Skeletal muscle tissue (tissue), 4 donors: ENCODE measurements around the gene ANTXR1. TPM values are rescaled to one million over a fixed set of nuclear protein-coding genes. Genes with fewer than 3 reads are reported as not detected.

Source experiments
- H3K27ac ChIP-seq: one replicate; pipeline ENCODE4 v1.7.0; 2013; ENCODE audit warnings: mild to moderate bottlenecking, low read depth, low read length, inconsistent platforms
- H3K27me3 ChIP-seq, 3 donors: one replicate each; pipeline ENCODE4 v1.7.0; 2013; ENCODE audit warnings: low read length in 3 of 3; ENCODE audit not compliant: control insufficient read depth in 3 of 3, insufficient read depth in 3 of 3
- H3K36me3 ChIP-seq, 3 donors: one replicate each; pipeline ENCODE4 v1.7.0; 2013; ENCODE audit warnings: low read length in 3 of 3; ENCODE audit not compliant: control insufficient read depth in 3 of 3, insufficient read depth in 3 of 3
- H3K4me1 ChIP-seq, 3 donors: one replicate each; pipeline ENCODE4 v1.7.0; 2013; ENCODE audit warnings: low read length in 3 of 3, mild to moderate bottlenecking in 3 of 3; ENCODE audit not compliant: control insufficient read depth in 3 of 3, insufficient read depth in 3 of 3
- H3K4me3 ChIP-seq, 3 donors: one replicate each; pipeline ENCODE4 v1.7.0; 2013; ENCODE audit warnings: low read length in 3 of 3
- H3K9ac ChIP-seq, 3 donors: one replicate each; pipeline ENCODE4 v1.7.0; 2013; ENCODE audit warnings: low read length in 3 of 3, mild to moderate bottlenecking in 3 of 3, moderate library complexity in 2 of 3, low read depth in 1 of 3
- H3K9me3 ChIP-seq, 3 donors: one replicate each; pipeline ENCODE4 v1.7.0; 2013; ENCODE audit warnings: low read length in 3 of 3; ENCODE audit not compliant: control insufficient read depth in 3 of 3
- total RNA-seq: library from RNA; depleted of rRNA; stranded (reverse); fragments of >200 nt; gene quantifications from one replicate; pipeline ENCODE4 v1.2.3, GENCODE V29; 2014
- donor health status: Osteomylitis.

ANTXR1 gene
- total RNA-seq, 1 donor from 2014 or later = 86.6 TPM

GRCh38 chr2:68977453-68977852, 35.5 kb upstream of the ANTXR1 start:
- Histone ChIP-seq H3K27ac (no peak overlapping the region), H3K9ac (no peak overlapping the region), H3K4me3 (no peak overlapping the region), H3K27me3 (peaks cover 0 to 5% (median 3%) of the 10 kb centered on the region in 3 donors), H3K9me3 (no peaks in the 10 kb centered on the region), H3K4me1 (no peaks in the 10 kb centered on the region), H3K36me3 (no peaks in the 10 kb centered on the region)

DNA sequence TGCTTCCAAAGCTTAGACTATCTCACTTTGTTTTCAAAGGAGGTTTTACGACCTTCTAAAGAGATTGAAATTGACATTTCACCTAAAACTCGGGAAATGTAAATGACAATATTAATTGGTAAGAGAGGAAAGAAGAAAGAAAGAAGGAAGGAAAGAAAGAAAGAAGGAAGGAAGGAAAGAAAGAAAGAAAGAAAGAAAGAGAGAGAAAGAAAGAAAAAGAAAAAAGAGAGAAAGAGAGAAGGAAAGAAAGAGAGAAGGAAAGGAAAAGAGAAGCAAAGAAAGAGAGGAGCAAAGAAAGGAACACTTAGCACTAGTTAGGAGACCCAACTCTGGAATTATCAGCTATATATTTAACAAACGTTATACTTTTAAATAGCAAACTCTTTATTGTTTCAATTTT, 34.9 kb upstream of the ANTXR1 start:
- Histone ChIP-seq H3K4me3 (no peak overlapping the region), H3K36me3 (no peaks in the 10 kb centered on the region), H3K4me1 (no peaks in the 10 kb centered on the region), H3K9ac (no peak overlapping the region), H3K9me3 (no peaks in the 10 kb centered on the region), H3K27me3 (peaks cover 0 to 5% (median 3%) of the 10 kb centered on the region in 3 donors), H3K27ac (no peak overlapping the region)

DNA sequence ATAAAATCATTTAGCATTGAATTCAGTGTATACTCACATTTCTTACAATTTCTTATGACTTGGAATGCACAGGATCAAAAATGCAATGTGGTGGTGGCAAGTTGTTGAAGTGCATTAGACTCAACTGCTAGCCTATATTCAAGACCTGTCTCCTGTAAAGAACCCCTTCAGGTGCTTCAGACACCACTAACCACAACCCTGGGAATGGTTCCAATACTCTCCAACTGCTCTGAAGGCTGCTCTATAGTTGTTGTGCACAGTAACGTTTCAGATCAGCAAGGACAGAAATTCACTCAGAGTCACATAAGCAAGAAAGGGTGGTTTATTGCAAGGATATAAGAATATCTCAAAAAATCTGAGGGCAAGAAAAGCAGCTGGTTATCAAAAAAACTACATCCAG, 32.0 kb upstream of the ANTXR1 start:
- Histone ChIP-seq H3K9ac (no peak overlapping the region), H3K4me3 (no peak overlapping the region), H3K27ac (no peak overlapping the region), H3K36me3 (no peaks in the 10 kb centered on the region), H3K27me3 (peaks cover 0 to 5% (median 0%) of the 10 kb centered on the region in 3 donors), H3K9me3 (no peaks in the 10 kb centered on the region), H3K4me1 (no peaks in the 10 kb centered on the region)

DNA sequence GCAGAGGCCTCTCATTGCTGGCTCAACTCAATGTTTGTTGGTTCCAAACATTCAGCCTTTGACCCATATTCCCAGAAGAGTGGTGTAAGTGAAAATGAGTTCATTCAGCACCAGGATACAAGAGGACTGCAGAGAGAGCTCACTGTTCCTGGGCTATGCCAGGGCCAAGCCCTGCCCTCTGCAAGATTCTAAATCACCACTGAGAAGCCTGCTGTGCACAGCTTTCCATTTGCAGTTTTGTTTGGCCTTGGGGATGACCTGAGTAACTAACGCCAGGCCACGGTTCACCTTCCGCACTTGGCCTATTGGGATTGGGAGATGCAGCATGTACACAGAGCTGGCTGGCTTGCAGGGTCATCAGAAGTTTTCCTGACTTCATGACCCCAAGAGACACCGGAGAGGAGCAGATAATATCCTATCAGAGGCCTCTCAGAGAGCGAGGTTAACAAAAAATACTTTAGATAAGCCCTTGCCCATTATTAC, 25.9 kb upstream of the ANTXR1 start:
- Histone ChIP-seq H3K4me3 (no peak overlapping the region), H3K4me1 (no peaks in the 10 kb centered on the region)

DNA sequence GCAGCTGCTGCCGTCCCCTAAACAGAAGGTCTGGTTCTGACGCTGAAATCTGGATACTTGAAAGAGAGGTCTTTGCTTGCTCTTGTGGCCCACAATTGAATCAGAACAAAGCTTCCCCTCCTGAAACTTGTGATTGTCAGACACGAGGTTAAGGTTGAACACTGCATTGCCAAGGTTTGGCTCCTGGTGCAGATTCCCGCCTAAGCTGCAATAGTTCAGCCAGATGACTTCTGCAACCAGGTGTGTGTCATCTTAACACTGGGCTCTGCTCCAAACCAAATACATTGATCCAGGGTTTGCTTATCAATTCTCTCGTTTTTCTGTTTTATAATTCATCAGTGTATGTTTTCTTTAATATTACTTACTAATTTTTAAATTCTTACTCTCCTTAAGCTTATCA, 23.9 kb upstream of the ANTXR1 start:
- Histone ChIP-seq H3K4me1 (no peaks in the 10 kb centered on the region), H3K4me3 (no peak overlapping the region), H3K27ac (no peak overlapping the region), H3K9me3 (no peaks in the 10 kb centered on the region), H3K36me3 (no peaks in the 10 kb centered on the region), H3K9ac (no peak overlapping the region), H3K27me3 (no peaks in the 10 kb centered on the region)

More for the DNA sequence above, 25.9 kb upstream of the ANTXR1 start:
- Histone ChIP-seq H3K36me3 (no peaks in the 10 kb centered on the region), H3K9ac (no peak overlapping the region), H3K9me3 (no peaks in the 10 kb centered on the region), H3K27me3 (no peaks in the 10 kb centered on the region), H3K27ac (no peak overlapping the region)

GRCh38 chr2:68992341-68992740, 20.6 kb upstream of the ANTXR1 start:
- Histone ChIP-seq H3K9ac (no peak overlapping the region), H3K4me3 (no peak overlapping the region), H3K4me1 (peaks cover 0 to 3% (median 0%) of the 10 kb centered on the region in 3 donors), H3K27ac (no peak overlapping the region), H3K36me3 (no peaks in the 10 kb centered on the region), H3K9me3 (no peaks in the 10 kb centered on the region), H3K27me3 (no peaks in the 10 kb centered on the region)

DNA sequence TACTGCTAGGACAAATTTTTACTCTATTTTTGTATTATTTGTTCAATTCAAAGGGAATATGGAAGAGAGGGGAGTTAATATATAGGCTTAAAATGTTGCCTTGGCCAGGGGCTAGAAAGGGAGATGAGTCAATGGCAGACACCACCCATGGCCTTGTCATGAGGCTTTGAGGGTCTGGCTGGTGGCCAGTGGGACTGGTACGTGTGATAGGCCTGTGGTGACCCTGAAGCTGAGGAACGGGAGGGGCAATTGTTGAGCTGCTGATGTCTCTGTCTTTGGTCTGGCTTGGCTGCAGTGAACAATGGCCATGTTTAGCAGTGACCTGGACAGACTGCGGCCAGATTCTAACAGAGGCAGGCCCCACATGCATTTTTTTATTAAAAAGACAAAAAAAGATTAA, 20.0 kb upstream of the ANTXR1 start:
- Histone ChIP-seq H3K36me3 (no peaks in the 10 kb centered on the region), H3K4me3 (no peak overlapping the region), H3K9me3 (no peaks in the 10 kb centered on the region), H3K9ac (no peak overlapping the region), H3K27me3 (no peaks in the 10 kb centered on the region), H3K4me1 (peaks cover 0 to 3% (median 0%) of the 10 kb centered on the region in 3 donors), H3K27ac (no peak overlapping the region)

DNA sequence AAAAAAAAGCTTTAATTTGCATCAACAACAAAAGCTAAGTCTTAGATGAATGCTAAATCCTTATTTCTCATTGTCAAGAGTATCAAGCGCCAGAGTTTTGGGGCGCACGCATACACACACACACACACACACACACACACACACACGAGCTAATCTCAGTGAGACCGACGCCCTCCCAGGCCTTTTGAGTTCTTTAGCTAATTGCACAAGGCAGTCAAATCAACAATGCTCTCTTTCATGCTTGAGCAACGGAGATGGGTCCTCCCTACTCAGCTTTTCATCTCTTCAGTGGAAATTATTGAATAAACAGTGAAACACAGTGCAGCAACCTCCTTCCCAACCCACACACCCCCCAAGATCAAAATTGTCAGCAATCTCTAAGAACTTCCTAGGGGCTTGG, 19.3 kb upstream of the ANTXR1 start:
- Histone ChIP-seq H3K9me3 (no peaks in the 10 kb centered on the region), H3K36me3 (no peaks in the 10 kb centered on the region), H3K27ac (no peak overlapping the region), H3K9ac (no peak overlapping the region), H3K4me1 (peaks cover 0 to 3% (median 0%) of the 10 kb centered on the region in 3 donors), H3K27me3 (no peaks in the 10 kb centered on the region), H3K4me3 (no peak overlapping the region)

GRCh38 chr2:68994864-68995263, 18.1 kb upstream of the ANTXR1 start:
- no peaks in the 10 kb centered on the region for H3K9me3 ChIP-seq
- H3K36me3 ChIP-seq = no peaks in the 10 kb centered on the region
- H3K4me3 ChIP-seq = no peak overlapping the region
- no peaks in the 10 kb centered on the region for H3K27me3 ChIP-seq
- H3K27ac ChIP-seq = no peak overlapping the region
- H3K9ac ChIP-seq = no peak overlapping the region
- H3K4me1 ChIP-seq = peaks cover 0 to 3% (median 0%) of the 10 kb centered on the region in 3 donors

DNA sequence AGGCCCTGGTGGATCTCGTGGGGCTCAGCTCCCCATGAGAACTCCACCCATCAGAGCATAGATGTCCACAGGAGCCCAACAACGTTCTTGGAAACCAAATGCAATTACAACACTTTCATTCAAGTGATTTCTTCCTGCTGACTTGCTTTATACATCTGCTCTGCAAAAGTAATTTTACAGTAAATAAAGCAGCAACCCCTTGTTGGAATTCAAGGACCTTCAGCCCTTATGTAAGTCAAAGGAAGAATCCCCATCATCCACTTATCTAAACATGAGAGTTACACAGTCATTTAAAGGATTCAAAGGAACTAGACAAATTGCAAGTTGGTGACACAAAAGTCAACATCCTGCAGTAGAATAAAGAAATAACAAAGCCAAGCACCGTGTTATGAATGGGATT, 17.1 kb upstream of the ANTXR1 start:
- peaks cover 0 to 3% (median 0%) of the 10 kb centered on the region in 3 donors for H3K4me1 ChIP-seq
- no peaks in the 10 kb centered on the region for H3K36me3 ChIP-seq
- no peaks in the 10 kb centered on the region for H3K9me3 ChIP-seq
- H3K4me3 ChIP-seq = no peak overlapping the region
- no peak overlapping the region for H3K27ac ChIP-seq
- no peaks in the 10 kb centered on the region for H3K27me3 ChIP-seq
- no peak overlapping the region for H3K9ac ChIP-seq
